SK-N-MC (cell line): ENCODE measurements around the gene CPA5.

Source experiments
- EZH2 ChIP-seq: fragments of 200-600 bp; sonication (generic); IDR thresholded peaks from one replicate; pipeline ENCODE4 v1.6.1; 2017; ENCODE audit warnings: antibody characterized with exemption
- POLR2AphosphoS5 ChIP-seq: IDR thresholded peaks from 2 replicates; pipeline ENCODE4 v1.6.1; 2012; ENCODE audit warnings: mild to moderate bottlenecking, low read depth, low read length, borderline replicate concordance

DNA sequence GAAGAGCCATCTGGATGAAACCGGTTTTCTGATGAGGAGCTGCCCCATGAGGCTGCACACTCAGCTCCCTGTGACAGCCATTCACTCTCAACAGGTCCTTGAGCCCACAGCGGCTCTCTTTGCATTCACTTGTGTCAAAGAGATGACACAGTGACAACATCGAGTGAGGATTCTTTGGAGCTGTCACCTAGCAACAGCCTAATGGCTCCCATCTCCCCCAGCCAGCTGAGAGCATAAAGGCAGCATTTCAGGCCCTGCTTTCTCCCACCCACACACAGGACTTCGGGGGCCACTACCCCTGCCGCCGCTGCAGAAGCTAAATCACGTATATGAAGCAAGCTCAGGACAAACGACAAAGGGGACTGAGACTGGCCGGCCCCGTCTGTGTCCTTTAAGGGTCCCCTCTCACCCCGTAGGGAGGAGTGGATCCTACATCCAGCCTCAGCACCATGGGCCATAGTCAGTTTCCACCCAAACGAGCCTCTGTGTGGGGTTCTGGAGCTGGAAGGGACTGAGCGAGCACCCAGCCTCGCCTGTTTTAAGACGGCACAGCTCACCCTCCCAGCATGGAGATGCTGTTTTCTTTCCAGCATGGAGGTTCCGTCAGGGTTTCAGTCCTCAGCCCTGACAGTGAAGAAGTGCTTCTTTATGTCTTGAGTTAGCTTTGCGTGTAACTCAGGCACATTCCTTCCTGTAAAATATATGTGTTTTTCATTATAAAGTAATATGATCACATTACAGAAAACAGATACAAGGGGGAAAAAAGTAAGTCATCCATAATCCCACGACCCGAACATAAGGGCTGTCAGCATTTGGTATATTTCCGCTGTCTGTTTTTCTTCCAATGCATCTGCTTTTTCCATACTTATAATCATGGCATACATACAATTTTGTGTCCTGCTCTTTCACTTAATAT lies 46.7 kb upstream of the CPA5 start:
- no peak for TF ChIP-seq EZH2
- TF ChIP-seq POLR2AphosphoS5 = no peak
